Erythroblast (primary cell): ENCODE data around the gene ESPN.

Source experiments
- GATA1 ChIP-seq: IDR thresholded peaks from 2 replicates; pipeline ENCODE4 v1.6.1; 2011; ENCODE audit warnings: low read depth, mild to moderate bottlenecking, control low read depth, low read length, moderate library complexity
- POLR2A ChIP-seq: IDR thresholded peaks from 2 replicates; pipeline ENCODE4 v1.6.1; 2011; ENCODE audit warnings: mild to moderate bottlenecking, low read length

DNA sequence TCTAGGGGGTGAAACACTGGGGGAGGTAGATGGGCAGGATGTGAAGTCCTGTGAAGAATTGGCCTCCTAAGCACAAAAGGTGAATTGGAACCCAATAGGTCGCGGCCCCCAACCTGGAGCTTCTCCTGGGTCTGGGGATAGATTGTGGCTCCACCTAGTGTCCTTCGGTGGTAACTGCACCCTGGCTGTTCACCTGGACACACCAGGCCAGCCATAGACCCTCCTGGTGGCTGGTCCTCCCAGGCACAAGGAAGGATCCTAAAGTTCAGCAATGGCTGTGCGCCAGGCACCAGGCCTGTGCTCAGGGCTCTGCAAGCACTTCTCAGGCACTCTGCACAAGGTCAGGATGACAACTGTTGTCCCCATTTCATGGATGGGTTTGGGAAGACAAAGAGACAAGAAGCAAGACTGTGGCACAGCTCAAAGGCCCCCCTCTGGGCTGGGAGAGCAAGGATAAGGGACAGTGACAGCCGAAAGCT lies 13.5 kb downstream of the ESPN start:
- TF ChIP-seq POLR2A (no peak), GATA1 (no peak)
